Type B pancreatic cell (in vitro differentiated cells): ENCODE data around the gene TMPRSS5. TPM values are rescaled to one million over a fixed set of nuclear protein-coding genes. Genes with fewer than 3 reads are reported as not detected.
A peak's percentile ranks its signal among the peaks of the same experiment; 100 is the strongest.

Experiments used
- DNase-seq: peaks from one replicate; pipeline ENCODE4 v3.0.0; 2021; ENCODE audit warnings: mixed read lengths; ENCODE audit not compliant: unreplicated experiment; ENCODE audit errors: extremely low spot score
- H3K27ac Mint-ChIP-seq: 2 replicates; pipeline ENCODE4 v1.8.0; 2021; ENCODE audit warnings: mild to moderate bottlenecking, mixed read lengths
- H3K27me3 Mint-ChIP-seq: 2 replicates; pipeline ENCODE4 v1.8.0; 2021; ENCODE audit warnings: mixed read lengths
- H3K36me3 Mint-ChIP-seq: 2 replicates; pipeline ENCODE4 v1.8.0; 2021; ENCODE audit warnings: mixed read lengths
- H3K4me1 Mint-ChIP-seq: one replicate; pipeline ENCODE4 v1.8.0; 2021; ENCODE audit warnings: mixed read lengths; ENCODE audit not compliant: unreplicated experiment
- H3K4me3 Mint-ChIP-seq: 2 replicates; pipeline ENCODE4 v1.8.0; 2021; ENCODE audit warnings: mild to moderate bottlenecking, mixed read lengths
- H3K9me3 Mint-ChIP-seq: 2 replicates; pipeline ENCODE4 v1.8.0; 2021; ENCODE audit warnings: mixed read lengths
- CTCF ChIP-seq: fragments of 200-600 bp; sonication (generic); conservative IDR thresholded peaks from 2 replicates; pipeline ENCODE4 v1.5.0; 2021; ENCODE audit warnings: antibody characterized with exemption, mild to moderate bottlenecking
- long read RNA-seq: library from polyadenylated mRNA; unstranded; transcript quantifications from one replicate; pipeline ENCODE4 v2.0.0, GENCODE V29; 2020
- total RNA-seq: library from RNA; stranded (reverse); gene quantifications from 2 replicates; pipeline ENCODE4 v1.2.1, GENCODE V29; 2021; ENCODE audit warnings: low replicate concordance

The TMPRSS5 gene
- total RNA-seq, result 0.81 and 2.6 TPM in 2 replicates
- long read RNA-seq, result 0 reads

- no peaks in the 10 kb centered on the region for H3K27me3 Mint-ChIP-seq
- peaks cover 8% of the 10 kb centered on the region for H3K36me3 Mint-ChIP-seq
- peaks cover 13% of the 10 kb centered on the region for H3K9me3 Mint-ChIP-seq
- no peak for TF ChIP-seq CTCF
- H3K27ac Mint-ChIP-seq, result peak within 1 kb of the TSS; percentile 24
- DNase-seq, result no peak
- peak within 1 kb of the TSS; percentile 10 for H3K4me3 Mint-ChIP-seq
- peaks cover 17% of the 10 kb centered on the region for H3K4me1 Mint-ChIP-seq
These were observed at the start of gene TMPRSS5 for GRCh38 chr11:113705871-113706655. Gene TMPRSS5 (minus strand): TSS chr11:113706308. CDS start chr11:113706224, 84 bp downstream.

GRCh38 chr11:113752932-113753331 lies 46.8 kb upstream of the TMPRSS5 start:
- H3K36me3 Mint-ChIP-seq, result peaks cover 26% of the 10 kb centered on the region
- H3K27me3 Mint-ChIP-seq, result no peaks in the 10 kb centered on the region
- no peaks in the 10 kb centered on the region for H3K9me3 Mint-ChIP-seq
- no peak for DNase-seq
- no peak overlapping the region for H3K27ac Mint-ChIP-seq
- no peaks in the 10 kb centered on the region for H3K4me1 Mint-ChIP-seq
- TF ChIP-seq CTCF, result no peak
- H3K4me3 Mint-ChIP-seq, result no peak overlapping the region

GRCh38 chr11:113736323-113736722 lies 30.2 kb upstream of the TMPRSS5 start:
- Mint-ChIP-seq H3K4me1 (no peaks in the 10 kb centered on the region), H3K9me3 (no peaks in the 10 kb centered on the region), H3K4me3 (no peak overlapping the region), H3K27me3 (no peaks in the 10 kb centered on the region), H3K36me3 (peaks cover 26% of the 10 kb centered on the region), H3K27ac (no peak overlapping the region)
- no peak for DNase-seq
- no peak for TF ChIP-seq CTCF

- DNase-seq, result no peak
- no peak for TF ChIP-seq CTCF
- no peak overlapping the region for H3K4me3 Mint-ChIP-seq
- peaks cover 20% of the 10 kb centered on the region for H3K36me3 Mint-ChIP-seq
- H3K9me3 Mint-ChIP-seq, result no peaks in the 10 kb centered on the region
- peaks cover 9% of the 10 kb centered on the region for H3K4me1 Mint-ChIP-seq
- no peaks in the 10 kb centered on the region for H3K27me3 Mint-ChIP-seq
- H3K27ac Mint-ChIP-seq, result no peak overlapping the region
These were observed 26.0 kb upstream of the TMPRSS5 start for GRCh38 chr11:113732092-113732491.

- Mint-ChIP-seq H3K27me3 (no peaks in the 10 kb centered on the region), H3K36me3 (peaks cover 13% of the 10 kb centered on the region), H3K9me3 (no peaks in the 10 kb centered on the region), H3K4me1 (peaks cover 10% of the 10 kb centered on the region), H3K27ac (no peak overlapping the region), H3K4me3 (no peak overlapping the region)
- no peak for DNase-seq
- peak; percentile 75 for TF ChIP-seq CTCF
These were observed 25.0 kb upstream of the TMPRSS5 start for GRCh38 chr11:113730887-113731726.
